WTC11 (cell line): ENCODE measurements around the gene LRRC17.

Experiments
- ESRRA ChIP-seq: sonication (generic); formaldehyde crosslinking; IDR thresholded peaks from 2 replicates; pipeline ENCODE4 v1.8.1; 2022; ENCODE audit warnings: mild to moderate bottlenecking, missing genetic modification reagents, borderline replicate concordance
- TF ChIP-seq, protein P1 (sequence below): fragments of 200-600 bp; IDR thresholded peaks from 2 replicates; pipeline ENCODE4 v1.8.0; 2022; ENCODE audit warnings: antibody characterized with exemption

DNA sequence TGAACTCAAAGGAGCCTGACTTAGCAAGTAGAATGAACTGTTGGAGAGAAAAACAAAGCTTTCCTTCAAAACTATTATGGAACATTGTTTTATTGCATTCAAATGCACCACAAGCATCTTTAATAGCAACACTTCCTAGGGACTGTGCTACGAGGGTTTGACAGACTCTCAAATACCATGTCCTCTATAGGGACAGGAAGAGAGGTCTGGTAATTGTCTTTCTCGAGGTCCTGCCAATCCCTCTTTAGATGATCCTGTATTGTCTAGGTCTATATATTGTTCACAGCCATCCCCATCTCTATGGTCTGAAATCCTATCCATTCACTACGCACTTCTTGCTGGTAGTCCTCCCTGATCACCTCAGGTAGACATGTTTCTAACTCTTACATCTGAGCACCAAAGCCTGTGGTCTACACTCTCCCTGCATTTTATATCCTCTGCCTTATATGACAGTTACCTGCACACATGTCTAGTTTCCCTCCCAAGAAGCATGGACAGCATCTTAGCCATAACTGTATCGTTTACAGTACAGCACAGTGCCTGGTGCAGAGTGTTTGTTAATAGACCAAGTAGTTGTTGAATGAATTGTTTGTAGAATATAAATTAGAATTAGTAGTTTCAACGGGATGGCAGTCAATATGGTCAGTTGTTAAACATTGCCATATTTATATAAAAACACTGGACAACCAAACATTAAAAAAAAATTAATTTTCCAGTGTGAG is 21.7 kb upstream of the LRRC17 start:
- no peak for TF ChIP-seq ESRRA (CRISPR knock-in tag)
- TF ChIP-seq, protein P1, sequence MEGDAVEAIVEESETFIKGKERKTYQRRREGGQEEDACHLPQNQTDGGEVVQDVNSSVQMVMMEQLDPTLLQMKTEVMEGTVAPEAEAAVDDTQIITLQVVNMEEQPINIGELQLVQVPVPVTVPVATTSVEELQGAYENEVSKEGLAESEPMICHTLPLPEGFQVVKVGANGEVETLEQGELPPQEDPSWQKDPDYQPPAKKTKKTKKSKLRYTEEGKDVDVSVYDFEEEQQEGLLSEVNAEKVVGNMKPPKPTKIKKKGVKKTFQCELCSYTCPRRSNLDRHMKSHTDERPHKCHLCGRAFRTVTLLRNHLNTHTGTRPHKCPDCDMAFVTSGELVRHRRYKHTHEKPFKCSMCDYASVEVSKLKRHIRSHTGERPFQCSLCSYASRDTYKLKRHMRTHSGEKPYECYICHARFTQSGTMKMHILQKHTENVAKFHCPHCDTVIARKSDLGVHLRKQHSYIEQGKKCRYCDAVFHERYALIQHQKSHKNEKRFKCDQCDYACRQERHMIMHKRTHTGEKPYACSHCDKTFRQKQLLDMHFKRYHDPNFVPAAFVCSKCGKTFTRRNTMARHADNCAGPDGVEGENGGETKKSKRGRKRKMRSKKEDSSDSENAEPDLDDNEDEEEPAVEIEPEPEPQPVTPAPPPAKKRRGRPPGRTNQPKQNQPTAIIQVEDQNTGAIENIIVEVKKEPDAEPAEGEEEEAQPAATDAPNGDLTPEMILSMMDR, result no peak
